ENCODE results near the gene ADGRA3.

Gene ADGRA3, protein sequence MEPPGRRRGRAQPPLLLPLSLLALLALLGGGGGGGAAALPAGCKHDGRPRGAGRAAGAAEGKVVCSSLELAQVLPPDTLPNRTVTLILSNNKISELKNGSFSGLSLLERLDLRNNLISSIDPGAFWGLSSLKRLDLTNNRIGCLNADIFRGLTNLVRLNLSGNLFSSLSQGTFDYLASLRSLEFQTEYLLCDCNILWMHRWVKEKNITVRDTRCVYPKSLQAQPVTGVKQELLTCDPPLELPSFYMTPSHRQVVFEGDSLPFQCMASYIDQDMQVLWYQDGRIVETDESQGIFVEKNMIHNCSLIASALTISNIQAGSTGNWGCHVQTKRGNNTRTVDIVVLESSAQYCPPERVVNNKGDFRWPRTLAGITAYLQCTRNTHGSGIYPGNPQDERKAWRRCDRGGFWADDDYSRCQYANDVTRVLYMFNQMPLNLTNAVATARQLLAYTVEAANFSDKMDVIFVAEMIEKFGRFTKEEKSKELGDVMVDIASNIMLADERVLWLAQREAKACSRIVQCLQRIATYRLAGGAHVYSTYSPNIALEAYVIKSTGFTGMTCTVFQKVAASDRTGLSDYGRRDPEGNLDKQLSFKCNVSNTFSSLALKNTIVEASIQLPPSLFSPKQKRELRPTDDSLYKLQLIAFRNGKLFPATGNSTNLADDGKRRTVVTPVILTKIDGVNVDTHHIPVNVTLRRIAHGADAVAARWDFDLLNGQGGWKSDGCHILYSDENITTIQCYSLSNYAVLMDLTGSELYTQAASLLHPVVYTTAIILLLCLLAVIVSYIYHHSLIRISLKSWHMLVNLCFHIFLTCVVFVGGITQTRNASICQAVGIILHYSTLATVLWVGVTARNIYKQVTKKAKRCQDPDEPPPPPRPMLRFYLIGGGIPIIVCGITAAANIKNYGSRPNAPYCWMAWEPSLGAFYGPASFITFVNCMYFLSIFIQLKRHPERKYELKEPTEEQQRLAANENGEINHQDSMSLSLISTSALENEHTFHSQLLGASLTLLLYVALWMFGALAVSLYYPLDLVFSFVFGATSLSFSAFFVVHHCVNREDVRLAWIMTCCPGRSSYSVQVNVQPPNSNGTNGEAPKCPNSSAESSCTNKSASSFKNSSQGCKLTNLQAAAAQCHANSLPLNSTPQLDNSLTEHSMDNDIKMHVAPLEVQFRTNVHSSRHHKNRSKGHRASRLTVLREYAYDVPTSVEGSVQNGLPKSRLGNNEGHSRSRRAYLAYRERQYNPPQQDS (N-terminal part only)

DNA sequence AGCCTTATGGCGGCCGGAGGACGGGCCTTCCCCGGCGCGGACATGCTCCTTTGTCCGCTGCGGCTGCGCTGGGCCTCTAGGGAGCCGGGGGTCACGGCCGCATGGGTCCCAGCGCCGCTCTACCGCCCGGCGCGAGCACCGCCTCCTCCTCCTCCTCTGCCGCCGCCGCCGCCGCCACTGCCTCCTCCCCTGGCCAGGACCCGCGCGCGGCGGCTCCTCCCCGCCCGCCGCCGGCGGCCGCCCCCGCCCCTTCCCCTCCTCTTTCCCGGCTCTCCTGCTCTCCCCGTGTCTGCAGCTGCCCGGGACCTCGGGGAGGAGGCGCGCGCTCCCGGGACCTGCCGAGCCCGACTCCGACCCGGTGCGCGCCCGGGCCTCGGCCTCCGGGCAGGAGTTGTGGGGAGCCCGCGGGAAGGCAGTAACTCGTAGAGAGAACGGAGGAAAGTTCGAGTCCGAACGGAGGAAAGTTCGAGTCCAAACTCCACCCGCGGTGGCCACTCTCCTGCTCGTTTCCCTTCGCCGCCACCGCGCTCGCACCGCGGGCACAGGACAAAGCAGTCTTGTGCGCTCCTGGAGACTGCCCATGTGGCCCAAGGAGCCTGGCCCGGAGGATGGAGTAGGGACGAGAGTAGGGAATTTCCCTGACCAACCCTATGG lies at the start of gene ADGRA3:
Gene ADGRA3 (minus strand): TSS at position 179 of the 654 bp plus-strand sequence. CDS start 282 bp downstream, outside the sequence.
- peak; percentile 74 for DNase-seq

- DNase-seq = no peak
These were observed 40.6 kb upstream of the ADGRA3 start for GRCh38 chr4:22556495-22556894.

DNA sequence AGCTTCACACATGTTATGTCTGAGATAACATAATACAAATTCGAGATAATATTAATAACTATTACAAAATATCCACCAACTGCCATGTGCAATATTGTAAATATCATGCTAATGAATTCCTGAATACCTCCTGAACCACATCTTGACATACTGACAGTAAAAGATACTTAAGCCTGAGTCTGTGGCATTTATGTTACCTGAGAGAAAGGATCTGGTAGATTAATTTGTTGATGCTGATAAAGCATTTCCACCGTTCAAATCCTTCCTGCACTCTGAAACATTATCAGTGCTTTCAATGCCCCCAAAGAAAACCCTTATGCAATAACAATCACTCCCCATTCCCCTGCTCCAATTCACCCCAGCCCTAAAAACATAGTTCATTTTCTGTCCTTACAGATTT lies 38.8 kb upstream of the ADGRA3 start:
- no peak for DNase-seq

- no peak for DNase-seq
These were observed 37.7 kb upstream of the ADGRA3 start for GRCh38 chr4:22553560-22553959.

- no peak for DNase-seq
These were observed 36.9 kb upstream of the ADGRA3 start for GRCh38 chr4:22552812-22553211.

- DNase-seq = no peak
These were observed 35.7 kb upstream of the ADGRA3 start for GRCh38 chr4:22551550-22551949.

- no peak for DNase-seq
These were observed 30.4 kb upstream of the ADGRA3 start for GRCh38 chr4:22546299-22546698.

- DNase-seq = no peak
These were observed 23.4 kb upstream of the ADGRA3 start for GRCh38 chr4:22539251-22539650.

DNA sequence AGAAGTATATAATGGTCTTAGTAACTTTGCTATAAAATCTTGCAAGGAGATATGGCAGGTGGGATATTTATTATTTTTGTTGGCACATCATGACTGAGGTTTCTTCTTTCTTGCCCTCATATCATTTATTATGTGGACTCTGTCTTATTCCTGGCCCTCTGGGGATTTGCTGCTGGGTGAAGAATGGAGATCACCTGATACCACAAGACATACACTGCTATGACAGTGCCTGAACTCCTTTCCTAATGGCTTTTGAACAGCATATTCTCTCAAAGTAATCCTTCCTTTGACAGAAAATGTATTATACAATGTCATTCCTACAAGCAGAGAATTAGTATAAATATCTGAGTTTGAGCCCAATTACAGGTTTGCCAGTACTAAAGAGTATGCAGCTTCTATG lies 22.0 kb upstream of the ADGRA3 start:
- DNase-seq = no peak

- no peak for DNase-seq
These were observed 18.5 kb upstream of the ADGRA3 start for GRCh38 chr4:22534374-22534773.

DNA sequence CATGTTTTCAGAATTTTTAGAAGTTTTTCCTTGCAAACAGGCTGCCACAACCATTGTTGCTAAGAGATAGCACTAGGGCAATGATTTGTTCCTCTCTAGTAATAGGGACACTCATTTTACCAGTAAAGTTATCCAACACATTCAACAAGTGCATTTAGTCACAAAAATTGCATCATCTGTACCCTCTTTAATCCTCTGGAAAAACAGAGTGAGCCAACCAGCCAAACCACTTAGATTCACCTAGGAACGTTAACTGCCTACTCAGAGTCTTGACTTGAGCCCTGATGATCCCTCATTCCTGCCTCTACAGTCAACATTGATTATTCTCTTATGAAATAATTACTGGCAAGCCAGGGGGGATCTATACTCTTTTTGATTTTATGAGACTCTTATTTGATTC lies 17.0 kb upstream of the ADGRA3 start:
- no peak for DNase-seq

DNA sequence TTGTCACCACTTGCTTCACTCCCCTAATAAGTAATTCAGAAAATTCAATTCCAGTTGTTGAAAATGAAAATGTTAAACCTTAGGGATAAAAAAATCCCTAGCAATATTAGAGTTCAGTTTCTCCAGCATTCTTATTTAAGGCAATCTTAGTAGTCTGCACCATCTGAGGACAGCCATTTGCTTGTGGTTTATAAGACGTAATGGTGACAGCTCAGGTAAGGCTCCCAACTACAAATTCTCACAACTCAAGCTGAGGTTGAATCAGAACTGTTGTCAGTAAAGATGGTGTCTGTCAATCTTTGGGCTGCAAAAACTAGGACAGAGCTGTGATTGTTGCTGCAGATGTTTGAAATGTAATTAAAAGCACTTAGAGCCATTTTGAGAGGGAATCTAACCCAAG lies 16.3 kb upstream of the ADGRA3 start:
- DNase-seq = no peak

DNA sequence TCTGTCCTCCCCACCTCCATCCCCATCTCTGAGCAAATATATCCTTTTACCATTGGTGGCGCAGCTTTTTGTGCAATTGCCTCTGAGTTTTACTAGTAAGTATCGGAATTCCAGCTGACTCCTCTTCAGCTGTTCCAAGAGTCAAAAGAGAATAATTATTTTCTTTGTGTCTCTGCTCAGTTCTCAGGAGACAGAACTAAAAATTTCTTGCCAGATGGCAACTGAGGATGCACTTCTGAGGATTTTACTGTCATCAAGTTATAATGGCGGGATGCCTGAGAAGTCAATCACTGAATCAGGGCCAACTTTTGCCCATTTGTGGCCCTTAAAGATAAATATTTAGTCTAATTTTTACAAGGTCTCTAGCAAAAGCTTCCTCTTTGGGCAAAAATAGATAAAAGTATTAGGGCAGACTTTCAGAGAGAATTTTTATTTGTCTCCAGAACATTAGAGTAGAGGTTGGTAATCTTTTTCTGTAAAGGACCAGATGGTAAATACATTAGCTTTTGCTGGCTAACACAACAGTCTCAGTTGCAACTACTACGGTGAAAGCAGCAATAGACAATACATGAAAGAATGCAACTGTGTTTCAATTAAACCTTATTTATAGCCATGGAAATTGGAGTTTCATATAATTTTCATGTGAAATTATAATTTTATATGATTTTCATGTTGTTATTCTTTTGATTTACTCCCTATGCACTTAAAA lies 15.6 kb upstream of the ADGRA3 start:
- DNase-seq = no peak

DNA sequence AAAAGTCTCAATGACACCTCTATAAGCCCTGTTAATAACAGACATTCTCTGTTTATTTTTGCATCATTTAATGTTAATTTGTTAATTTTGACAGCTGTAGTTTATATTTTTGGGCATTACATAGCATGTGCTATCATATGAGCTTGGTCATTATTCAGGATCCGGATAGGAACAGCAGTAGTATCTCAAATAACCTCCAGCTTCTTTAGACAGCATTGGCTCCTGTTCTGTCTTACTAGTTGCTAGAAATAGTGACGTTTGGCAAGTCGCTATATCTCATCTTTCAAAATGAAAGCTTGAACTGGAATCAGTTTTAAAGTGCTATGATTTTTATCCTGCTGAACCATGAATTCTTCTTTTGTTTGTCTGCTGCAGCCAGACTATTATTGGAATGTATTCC lies 9.0 kb upstream of the ADGRA3 start:
- DNase-seq = no peak

DNA sequence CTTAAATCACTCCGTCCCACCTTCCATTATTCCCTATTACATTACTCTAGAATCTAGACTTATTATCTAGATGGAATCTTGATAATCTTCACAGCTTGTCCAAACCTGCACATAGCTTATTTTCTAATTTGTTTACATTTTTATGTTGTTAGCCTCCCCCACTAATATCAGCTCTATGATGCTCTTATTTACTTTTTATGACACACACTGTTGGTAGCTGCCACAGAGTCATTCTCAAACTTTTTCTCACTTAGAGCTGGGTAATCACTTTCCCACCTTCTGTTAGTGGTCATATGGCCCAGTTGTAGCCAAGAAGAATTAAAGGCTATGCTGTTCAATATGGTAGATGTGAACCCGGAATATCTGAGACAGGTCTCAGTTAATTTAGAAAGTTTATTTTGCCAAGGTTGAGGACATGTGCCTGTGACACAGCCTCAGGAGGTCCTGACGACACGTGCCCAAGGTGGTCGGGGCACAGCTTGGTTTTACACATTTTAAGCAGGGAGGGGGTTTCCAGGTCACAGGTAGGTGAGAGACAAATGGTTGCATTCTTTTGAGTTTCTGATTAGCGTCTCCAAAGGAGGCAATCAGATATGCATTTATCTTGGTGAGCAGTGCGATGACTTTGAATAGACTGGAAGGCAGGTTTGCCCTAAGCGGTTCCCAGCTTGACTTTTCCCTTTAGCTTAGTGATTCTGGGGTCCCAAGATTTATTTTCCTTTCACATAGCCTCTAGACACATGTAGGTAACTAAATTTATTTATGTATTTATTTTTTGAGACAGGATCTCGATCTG lies 7.0 kb upstream of the ADGRA3 start:
- DNase-seq = no peak

- DNase-seq = no peak
These were observed 6.3 kb upstream of the ADGRA3 start for GRCh38 chr4:22522206-22522605.

DNA sequence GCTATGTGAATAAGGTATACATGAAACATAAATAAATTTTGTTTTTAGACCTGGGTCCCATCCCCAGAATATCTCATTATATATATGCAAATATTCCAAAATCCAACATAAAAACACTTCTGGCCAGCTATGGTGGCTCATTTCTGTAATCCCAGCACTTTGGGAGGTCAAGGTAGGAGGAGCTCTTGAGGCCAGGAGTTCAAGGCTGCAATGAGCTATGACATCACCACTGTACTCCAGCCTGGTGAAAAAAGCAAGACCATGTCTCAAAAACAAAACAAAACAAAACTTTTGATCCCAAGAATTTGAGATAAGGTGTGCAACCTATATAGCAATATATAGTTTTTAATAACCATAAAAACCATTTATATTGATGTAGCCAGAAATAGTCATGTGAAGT lies 5.4 kb upstream of the ADGRA3 start:
- DNase-seq = no peak

GRCh38 chr4:22515145-22515887 lies 550 bp downstream of the ADGRA3 start:
- DNase-seq = peak; percentile 66

DNA sequence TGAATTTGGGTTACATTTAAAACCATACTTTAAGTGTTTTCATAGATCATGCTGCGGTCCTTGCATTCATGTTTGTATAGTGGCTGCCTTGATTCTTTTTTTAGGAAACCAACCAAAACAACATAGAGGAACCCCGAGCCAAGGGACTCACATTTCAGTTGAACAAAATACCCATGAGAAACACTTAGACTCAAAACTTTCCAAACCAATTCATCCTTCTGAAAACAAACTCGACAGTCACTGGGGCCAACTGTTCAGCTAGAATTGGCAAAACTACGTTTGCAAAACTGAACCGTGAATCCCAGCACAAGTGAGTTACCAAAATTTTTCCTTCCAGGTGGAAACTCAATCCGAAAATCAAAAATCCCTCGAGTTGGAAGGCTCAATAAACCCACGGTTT lies 1.4 kb downstream of the ADGRA3 start:
- DNase-seq = no peak

DNA sequence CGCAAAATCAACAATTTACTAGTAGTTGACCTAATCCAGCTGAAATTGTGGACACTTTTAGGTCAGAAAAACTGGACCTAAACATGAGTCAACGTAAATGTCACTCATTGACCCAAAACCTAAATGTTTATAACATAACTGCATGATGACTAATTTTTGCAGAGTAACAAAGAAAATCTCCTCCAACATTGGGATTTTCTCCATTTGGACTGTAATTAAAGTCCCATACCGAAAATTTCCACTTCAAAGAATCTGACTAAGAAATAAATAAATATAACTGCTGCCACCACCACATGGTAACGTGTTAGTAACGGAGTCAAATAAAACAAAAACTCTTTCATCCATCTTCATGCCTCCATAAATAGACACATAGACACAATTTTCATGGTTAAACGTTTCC lies 1.9 kb downstream of the ADGRA3 start:
- peak; percentile 70 for DNase-seq

Data from fibroblast of skin of right quadriceps (primary cell).